GM21515 (cell line): ENCODE measurements around the gene ARHGEF28.

Source experiments
- ATAC-seq: cut with Tn5 transposase; IDR thresholded peaks from one replicate; pipeline ENCODE4 v1.9.1; 2021; ENCODE audit not compliant: unreplicated experiment

ARHGEF28 gene

GRCh38 chr5:73814233-73814846, 188.3 kb downstream of the ARHGEF28 start:
- ATAC-seq, result no peak

- no peak for ATAC-seq
Measured at GRCh38 chr5:73815631-73816030, 189.6 kb downstream of the ARHGEF28 start.

GRCh38 chr5:73816656-73817420, 190.8 kb downstream of the ARHGEF28 start:
- no peak for ATAC-seq

- ATAC-seq, result no peak
Measured at GRCh38 chr5:73818357-73818756, 192.4 kb downstream of the ARHGEF28 start.

- ATAC-seq, result no peak
Measured at GRCh38 chr5:73820326-73820725, 194.3 kb downstream of the ARHGEF28 start.

- ATAC-seq, result no peak
Measured at GRCh38 chr5:73821003-73821402, 195.0 kb downstream of the ARHGEF28 start.

GRCh38 chr5:73822278-73822988, 196.4 kb downstream of the ARHGEF28 start:
- ATAC-seq, result no peak

GRCh38 chr5:73822989-73823339, 197.0 kb downstream of the ARHGEF28 start:
- no peak for ATAC-seq

- no peak for ATAC-seq
Measured at GRCh38 chr5:73823508-73823925, 197.5 kb downstream of the ARHGEF28 start.

- no peak for ATAC-seq
Measured at GRCh38 chr5:73825199-73825598, 199.2 kb downstream of the ARHGEF28 start.

- ATAC-seq, result no peak
Measured at GRCh38 chr5:73825736-73826135, 199.7 kb downstream of the ARHGEF28 start.

GRCh38 chr5:73826301-73827105, 200.5 kb downstream of the ARHGEF28 start:
- no peak for ATAC-seq

GRCh38 chr5:73827106-73827450, 201.1 kb downstream of the ARHGEF28 start:
- ATAC-seq, result no peak

GRCh38 chr5:73828465-73828864, 202.5 kb downstream of the ARHGEF28 start:
- no peak for ATAC-seq

- ATAC-seq, result no peak
Measured at GRCh38 chr5:73830646-73831045, 204.7 kb downstream of the ARHGEF28 start.

GRCh38 chr5:73831066-73831465, 205.1 kb downstream of the ARHGEF28 start:
- no peak for ATAC-seq

- ATAC-seq, result no peak
Measured at GRCh38 chr5:73834693-73835092, 208.7 kb downstream of the ARHGEF28 start.

- ATAC-seq, result no peak
Measured at GRCh38 chr5:73835726-73836125, 209.7 kb downstream of the ARHGEF28 start.

GRCh38 chr5:73836607-73837006, 210.6 kb downstream of the ARHGEF28 start:
- no peak for ATAC-seq

GRCh38 chr5:73838901-73839300, 212.9 kb downstream of the ARHGEF28 start:
- no peak for ATAC-seq

GRCh38 chr5:73841641-73842040, 215.6 kb downstream of the ARHGEF28 start:
- ATAC-seq, result no peak
